Chondrocyte (in vitro differentiated cells): ENCODE results near the gene PRKAG1. TPM values are rescaled to one million over a fixed set of nuclear protein-coding genes. Genes with fewer than 3 reads are reported as not detected.

Experiments
- DNase-seq: peaks from one replicate; pipeline ENCODE4 v3.0.0; 2021; ENCODE audit warnings: mixed read lengths, low spot score
- H3K27ac Mint-ChIP-seq: one replicate; pipeline ENCODE4 v1.8.0; 2021; ENCODE audit warnings: mild to moderate bottlenecking, moderate library complexity, mixed read lengths; ENCODE audit not compliant: unreplicated experiment
- H3K27me3 Mint-ChIP-seq: 2 replicates; pipeline ENCODE4 v1.8.0; 2021; ENCODE audit warnings: low read depth, mixed read lengths
- H3K36me3 Mint-ChIP-seq: 2 replicates; pipeline ENCODE4 v1.8.0; 2021; ENCODE audit warnings: low read depth, mixed read lengths
- H3K4me1 Mint-ChIP-seq: 2 replicates; pipeline ENCODE4 v1.8.0; 2021; ENCODE audit warnings: low read depth, mild to moderate bottlenecking, mixed read lengths
- H3K4me3 Mint-ChIP-seq: one replicate; pipeline ENCODE4 v1.8.0; 2021; ENCODE audit warnings: mild to moderate bottlenecking, moderate library complexity, mixed read lengths; ENCODE audit not compliant: unreplicated experiment
- H3K9me3 Mint-ChIP-seq: 2 replicates; pipeline ENCODE4 v1.8.0; 2021; ENCODE audit warnings: low read depth, mixed read lengths
- total RNA-seq: library from RNA; stranded (reverse); gene quantifications from 3 replicates; pipeline ENCODE4 v1.2.1, GENCODE V29; 2021
- TF ChIP-seq, protein P1 (sequence below): fragments of 200-600 bp; sonication (generic); IDR thresholded peaks from 2 replicates; pipeline ENCODE4 v1.5.0; 2021; ENCODE audit warnings: antibody characterized with exemption, mild to moderate bottlenecking, moderate library complexity

Gene PRKAG1
- total RNA-seq, 1 donor from 2014 or later = 61.7 TPM

DNA sequence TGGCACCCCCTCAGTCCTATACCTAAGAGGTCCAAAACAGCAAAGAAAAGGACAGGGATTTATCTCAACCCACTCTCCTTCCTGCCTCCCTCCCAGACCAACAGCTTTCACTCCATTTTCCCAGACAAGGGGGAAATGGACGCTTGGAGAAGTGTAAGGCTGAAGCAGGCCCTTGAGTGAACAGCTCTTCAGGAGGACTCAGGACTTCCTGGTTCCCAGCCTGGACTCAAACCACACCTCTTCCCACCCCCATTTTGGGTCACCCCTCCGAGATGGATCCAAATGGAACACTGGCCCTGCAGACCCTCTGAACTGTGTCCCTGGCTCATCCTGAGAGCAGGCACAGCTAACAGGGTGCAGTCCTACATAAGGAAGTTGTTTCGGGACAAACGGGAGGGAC is 39.3 kb upstream of the PRKAG1 start:
- no peaks in the 10 kb centered on the region for H3K27me3 Mint-ChIP-seq
- peaks cover 12% of the 10 kb centered on the region for H3K36me3 Mint-ChIP-seq
- H3K4me1 Mint-ChIP-seq = peaks cover 52% of the 10 kb centered on the region
- DNase-seq = no peak
- H3K27ac Mint-ChIP-seq = peak overlapping the region; percentile 93
- no peaks in the 10 kb centered on the region for H3K9me3 Mint-ChIP-seq
- peak overlapping the region; percentile 95 for H3K4me3 Mint-ChIP-seq
- TF ChIP-seq, protein P1, sequence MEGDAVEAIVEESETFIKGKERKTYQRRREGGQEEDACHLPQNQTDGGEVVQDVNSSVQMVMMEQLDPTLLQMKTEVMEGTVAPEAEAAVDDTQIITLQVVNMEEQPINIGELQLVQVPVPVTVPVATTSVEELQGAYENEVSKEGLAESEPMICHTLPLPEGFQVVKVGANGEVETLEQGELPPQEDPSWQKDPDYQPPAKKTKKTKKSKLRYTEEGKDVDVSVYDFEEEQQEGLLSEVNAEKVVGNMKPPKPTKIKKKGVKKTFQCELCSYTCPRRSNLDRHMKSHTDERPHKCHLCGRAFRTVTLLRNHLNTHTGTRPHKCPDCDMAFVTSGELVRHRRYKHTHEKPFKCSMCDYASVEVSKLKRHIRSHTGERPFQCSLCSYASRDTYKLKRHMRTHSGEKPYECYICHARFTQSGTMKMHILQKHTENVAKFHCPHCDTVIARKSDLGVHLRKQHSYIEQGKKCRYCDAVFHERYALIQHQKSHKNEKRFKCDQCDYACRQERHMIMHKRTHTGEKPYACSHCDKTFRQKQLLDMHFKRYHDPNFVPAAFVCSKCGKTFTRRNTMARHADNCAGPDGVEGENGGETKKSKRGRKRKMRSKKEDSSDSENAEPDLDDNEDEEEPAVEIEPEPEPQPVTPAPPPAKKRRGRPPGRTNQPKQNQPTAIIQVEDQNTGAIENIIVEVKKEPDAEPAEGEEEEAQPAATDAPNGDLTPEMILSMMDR = no peak

DNA sequence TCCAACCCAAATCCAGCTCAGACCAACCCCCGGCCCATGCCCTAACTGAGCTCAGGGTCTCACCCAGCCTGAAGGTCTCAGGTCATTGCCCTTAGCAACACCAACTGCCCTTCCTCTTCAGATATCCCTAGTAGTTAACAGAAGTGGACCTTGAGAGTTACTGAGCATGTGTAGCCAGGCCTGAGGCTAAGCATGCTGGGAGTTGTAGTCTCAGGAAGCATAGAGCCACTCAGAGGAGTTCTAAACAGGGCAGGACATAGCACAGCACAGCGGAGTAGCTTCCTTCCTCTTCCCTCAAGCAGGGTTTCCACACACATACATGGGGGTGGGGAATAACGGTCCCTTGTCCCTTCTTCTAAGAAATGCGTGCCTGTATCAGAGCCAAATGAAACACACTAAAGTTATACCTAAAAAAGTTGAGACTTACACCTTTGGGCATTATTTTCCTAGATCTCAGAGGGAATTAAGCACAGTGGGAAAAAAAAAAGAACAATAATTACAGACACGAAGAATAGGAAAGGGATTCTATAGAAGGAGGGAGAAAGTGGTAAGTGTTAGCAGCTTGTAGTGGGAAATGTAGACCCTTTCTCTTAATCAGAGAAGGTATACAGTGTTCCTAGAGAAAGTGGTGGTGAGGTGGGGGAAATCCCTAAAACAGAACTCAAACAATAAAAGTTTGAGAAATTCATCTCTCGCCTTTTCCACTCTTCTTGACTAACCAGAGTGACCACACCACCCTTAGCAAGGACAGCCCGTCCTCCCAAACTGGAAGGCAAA is 37.6 kb upstream of the PRKAG1 start:
- H3K36me3 Mint-ChIP-seq = peaks cover 23% of the 10 kb centered on the region
- no peak for DNase-seq
- peak overlapping the region; percentile 93 for H3K27ac Mint-ChIP-seq
- no peaks in the 10 kb centered on the region for H3K27me3 Mint-ChIP-seq
- peaks cover 48% of the 10 kb centered on the region for H3K4me1 Mint-ChIP-seq
- peak overlapping the region; percentile 95 for H3K4me3 Mint-ChIP-seq
- H3K9me3 Mint-ChIP-seq = no peaks in the 10 kb centered on the region
- TF ChIP-seq, protein P1 = no peak

DNA sequence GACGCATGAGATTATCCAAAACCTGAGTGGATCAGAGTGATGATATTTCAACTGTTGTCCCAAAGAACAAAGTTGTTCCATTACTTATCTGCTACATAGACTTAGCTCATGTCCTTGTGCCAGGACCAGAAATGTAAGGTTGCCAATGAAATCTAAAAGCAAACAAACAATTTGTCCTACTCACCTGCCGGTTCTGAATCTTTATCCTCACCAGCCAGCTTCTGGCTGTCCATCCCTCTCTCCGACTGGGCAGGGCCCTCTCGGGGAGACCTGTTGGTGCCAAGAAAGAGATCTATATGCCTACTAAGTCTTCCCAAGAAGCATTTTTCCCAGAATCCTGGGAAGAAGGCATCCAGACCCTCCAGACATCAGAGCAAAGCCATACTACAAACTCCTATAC is 36.5 kb upstream of the PRKAG1 start:
- Mint-ChIP-seq H3K27me3 (no peaks in the 10 kb centered on the region), H3K36me3 (peaks cover 30% of the 10 kb centered on the region)

DNA sequence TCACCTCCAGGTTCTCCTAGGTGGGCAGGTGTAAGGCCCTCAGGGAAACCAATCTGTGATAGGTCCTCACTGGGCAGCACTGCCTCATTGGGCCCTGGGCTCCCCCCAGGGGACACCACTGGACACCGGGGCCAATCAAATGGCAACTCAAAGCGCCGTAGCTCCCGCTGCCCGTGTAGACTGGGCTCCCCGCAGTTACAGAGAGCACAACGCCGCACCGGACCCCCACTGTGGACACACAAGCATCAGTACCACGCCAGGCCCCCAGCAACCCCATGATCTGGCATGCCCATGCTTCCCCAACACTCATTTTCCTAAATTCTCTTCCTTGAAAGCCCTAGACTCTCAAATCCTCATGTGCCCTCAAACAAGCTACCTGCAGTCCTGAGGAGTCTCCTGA is 35.9 kb upstream of the PRKAG1 start:
- TF ChIP-seq, protein P1 = no peak
- Mint-ChIP-seq H3K9me3 (no peaks in the 10 kb centered on the region), H3K36me3 (peaks cover 34% of the 10 kb centered on the region), H3K4me3 (no peak overlapping the region), H3K4me1 (peaks cover 58% of the 10 kb centered on the region), H3K27me3 (no peaks in the 10 kb centered on the region), H3K27ac (no peak overlapping the region)
- no peak for DNase-seq

More for the DNA sequence above, 36.5 kb upstream of the PRKAG1 start:
- TF ChIP-seq, protein P1 = no peak
- Mint-ChIP-seq H3K9me3 (no peaks in the 10 kb centered on the region), H3K27ac (no peak overlapping the region), H3K4me1 (peaks cover 52% of the 10 kb centered on the region), H3K4me3 (no peak overlapping the region)
- no peak for DNase-seq

DNA sequence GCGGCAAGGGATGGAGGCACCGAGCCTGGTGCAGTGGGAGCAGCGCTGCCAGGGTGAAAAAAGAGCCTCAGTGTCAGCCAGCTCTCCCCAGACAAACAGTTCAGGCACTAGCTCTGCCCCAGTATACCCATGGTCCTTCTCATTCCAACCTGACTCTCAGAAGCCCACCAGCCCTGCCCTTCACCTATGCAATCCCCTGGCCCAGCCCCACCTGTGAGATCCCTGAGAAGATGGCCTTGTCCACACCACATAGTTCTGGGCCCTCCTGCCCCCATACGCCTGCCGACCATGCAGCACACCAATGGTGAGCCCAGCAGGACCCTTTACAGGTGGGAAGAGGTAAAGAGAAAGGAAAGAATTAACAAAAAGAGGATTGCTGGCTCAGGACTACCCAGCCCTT is 35.5 kb upstream of the PRKAG1 start:
- Mint-ChIP-seq H3K4me3 (no peak overlapping the region), H3K4me1 (peaks cover 59% of the 10 kb centered on the region), H3K27ac (no peak overlapping the region), H3K9me3 (no peaks in the 10 kb centered on the region), H3K36me3 (peaks cover 34% of the 10 kb centered on the region), H3K27me3 (no peaks in the 10 kb centered on the region)
- TF ChIP-seq, protein P1 = no peak
- DNase-seq = no peak
